Activated CD4-positive, alpha-beta memory T cell treated with anti-CD3 and anti-CD28 coated beads, Interleukin-2, amount 10 ng/mL, durations not matched to agents 7 days and 5 days (primary cell): ENCODE results near the gene GPR119. TPM values are rescaled to one million over a fixed set of nuclear protein-coding genes. Genes with fewer than 3 reads are reported as not detected.
A peak's percentile ranks its signal among the peaks of the same experiment; 100 is the strongest.
"Not testable (repeated sequence)": the region's sequence is repeated elsewhere in the genome, so short reads cannot be mapped to it uniquely, and the experiment has no call there.

Source experiments
- CTCF ChIA-PET: fragments of 350-600 bp; sonication (Branson Sonifier 250); formaldehyde crosslinking; loops from one replicate; lab custom pipeline; 2021; ENCODE audit warnings: antibody characterized with exemption, inconsistent platforms; lab: Charles Lee
- POLR2A ChIA-PET: fragments of 350-600 bp; sonication (Branson Sonifier 250); formaldehyde crosslinking; loops from one replicate; lab custom pipeline; 2021; ENCODE audit warnings: antibody characterized with exemption; lab: Charles Lee
- DNase-seq: peaks from one replicate; pipeline ENCODE4 v3.0.0-alpha.2; 2020
- H3K27ac Mint-ChIP-seq: one replicate; pipeline ENCODE4 v1.8.0; 2021; ENCODE audit warnings: mild to moderate bottlenecking, mixed read lengths
- H3K27me3 Mint-ChIP-seq: one replicate; pipeline ENCODE4 v1.8.0; 2021; ENCODE audit warnings: mixed read lengths
- H3K36me3 Mint-ChIP-seq: one replicate; pipeline ENCODE4 v1.8.0; 2021; ENCODE audit warnings: low read depth, mixed read lengths
- H3K4me1 Mint-ChIP-seq: one replicate; pipeline ENCODE4 v1.8.0; 2021; ENCODE audit warnings: mixed read lengths
- H3K4me3 Mint-ChIP-seq: one replicate; pipeline ENCODE4 v1.8.0; 2021; ENCODE audit warnings: mild to moderate bottlenecking, mixed read lengths
- H3K9me3 Mint-ChIP-seq: one replicate; pipeline ENCODE4 v1.8.0; 2021; ENCODE audit warnings: mixed read lengths
- total RNA-seq, 2 experiments: library from RNA; stranded (reverse); gene quantifications; one replicate each; pipeline ENCODE4 v1.2.3, GENCODE V29; 2021

The GPR119 gene
- total RNA-seq, 2 experiments from 2014 or later = not detected

DNA sequence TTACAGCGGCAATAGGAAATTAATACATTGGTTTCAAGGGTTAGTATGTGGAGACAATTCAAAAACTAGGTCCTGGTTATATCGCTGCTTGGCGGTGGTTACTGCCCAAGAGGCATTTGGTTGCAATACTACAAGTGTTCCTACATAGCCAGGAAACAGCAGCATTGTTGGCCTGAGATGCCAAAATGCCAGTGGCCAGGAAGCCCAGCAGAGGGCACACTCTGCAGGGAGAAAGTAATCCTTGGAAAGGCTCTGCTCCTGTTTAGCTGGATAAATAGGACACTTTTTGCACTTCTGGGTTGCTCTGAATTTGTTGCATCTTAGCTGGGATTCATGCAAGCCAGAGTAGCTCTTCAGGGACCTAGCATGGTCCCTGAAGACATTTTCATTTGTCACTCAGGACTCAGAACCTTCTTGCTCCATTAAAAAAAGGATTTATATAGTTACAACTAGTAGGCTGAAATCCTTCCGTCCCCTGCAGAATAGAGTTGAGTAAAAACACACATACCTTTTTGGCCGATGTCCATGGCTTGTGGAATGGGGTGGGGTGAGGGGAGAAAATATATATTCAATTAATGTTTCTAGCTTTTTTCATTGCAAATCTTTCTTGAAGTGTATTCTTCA, 8.1 kb upstream of the GPR119 start:
- Mint-ChIP-seq H3K27me3 (peaks cover 6% of the 10 kb centered on the region), H3K27ac (no peak overlapping the region), H3K4me1 (no peaks in the 10 kb centered on the region), H3K4me3 (no peak overlapping the region), H3K36me3 (no peaks in the 10 kb centered on the region), H3K9me3 (no peaks in the 10 kb centered on the region)
- ChIA-PET POLR2A (interaction anchor here (1.2 kb wide), 1 partner anchor 9 kb away, joined by 3 read pairs; no protein-coding TSS in a partner anchor), CTCF (no interaction called here)
- DNase-seq = no peak

GRCh38 chrX:130386408-130386808, 934 bp upstream of the GPR119 start:
- peaks cover 3% of the 10 kb centered on the region for H3K27me3 Mint-ChIP-seq
- H3K4me3 Mint-ChIP-seq = no peak overlapping the region
- CTCF ChIA-PET = no interaction called here
- no peaks in the 10 kb centered on the region for H3K36me3 Mint-ChIP-seq
- POLR2A ChIA-PET = no interaction called here
- no peaks in the 10 kb centered on the region for H3K9me3 Mint-ChIP-seq
- no peak for DNase-seq
- H3K27ac Mint-ChIP-seq = no peak overlapping the region
- H3K4me1 Mint-ChIP-seq = no peaks in the 10 kb centered on the region

GRCh38 chrX:130378024-130378669, 7.3 kb downstream of the GPR119 start:
- CTCF ChIA-PET = interaction anchor here (0.6 kb wide), 1 partner anchor 200 kb away, joined by 4 read pairs; no protein-coding TSS in a partner anchor
- Mint-ChIP-seq H3K27me3 (peaks cover 3% of the 10 kb centered on the region), H3K36me3 (no peaks in the 10 kb centered on the region), H3K4me1 (no peaks in the 10 kb centered on the region), H3K9me3 (no peaks in the 10 kb centered on the region), H3K4me3 (no peak overlapping the region), H3K27ac (no peak overlapping the region)
- no peak for DNase-seq
- POLR2A ChIA-PET = no interaction called here

- no peaks in the 10 kb centered on the region for H3K27me3 Mint-ChIP-seq
- ChIA-PET POLR2A (no interaction called here), CTCF (no interaction called here)
- H3K9me3 Mint-ChIP-seq = no peaks in the 10 kb centered on the region
- no peak overlapping the region for H3K4me3 Mint-ChIP-seq
- no peak for DNase-seq
- H3K27ac Mint-ChIP-seq = no peak overlapping the region
- H3K4me1 Mint-ChIP-seq = no peaks in the 10 kb centered on the region
- H3K36me3 Mint-ChIP-seq = peaks cover 4% of the 10 kb centered on the region
Observed at GRCh38 chrX:130376077-130376476, 9.4 kb downstream of the GPR119 start.

- CTCF ChIA-PET, H3K27me3 Mint-ChIP-seq, POLR2A ChIA-PET, H3K4me3 Mint-ChIP-seq, DNase-seq, H3K27ac Mint-ChIP-seq, H3K9me3 Mint-ChIP-seq, H3K4me1 Mint-ChIP-seq: not testable (repeated sequence)
- peaks cover 11% of the 10 kb centered on the region for H3K36me3 Mint-ChIP-seq
Observed at GRCh38 chrX:130352050-130352449, 33.4 kb downstream of the GPR119 start.

- CTCF ChIA-PET = no interaction called here
Observed at GRCh38 chrX:130351567-130351966, 33.9 kb downstream of the GPR119 start.

DNA sequence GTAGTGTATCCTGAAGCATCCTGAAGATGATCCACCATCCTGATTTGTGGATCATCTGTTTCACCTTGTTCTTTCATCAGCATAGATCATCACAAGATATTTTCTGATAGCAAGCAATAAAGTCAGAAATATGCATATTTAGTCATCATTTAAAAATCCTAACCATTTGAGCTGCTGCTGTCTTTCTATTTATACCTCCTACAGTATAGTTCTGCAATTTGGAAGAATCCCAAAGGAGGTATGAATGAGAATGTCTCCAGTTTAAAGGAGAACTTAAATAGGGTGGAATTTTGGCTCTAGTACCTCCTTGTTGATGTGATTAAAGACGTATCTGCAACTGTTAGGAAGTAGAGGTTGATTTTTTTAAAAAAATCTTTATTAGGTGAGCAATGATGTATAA, 38.2 kb downstream of the GPR119 start:
- no peaks in the 10 kb centered on the region for H3K4me1 Mint-ChIP-seq
- no peaks in the 10 kb centered on the region for H3K9me3 Mint-ChIP-seq
- POLR2A ChIA-PET = no interaction called here
- H3K27ac Mint-ChIP-seq = no peak overlapping the region
- H3K36me3 Mint-ChIP-seq = peaks cover 6% of the 10 kb centered on the region
- no peaks in the 10 kb centered on the region for H3K27me3 Mint-ChIP-seq
- CTCF ChIA-PET = no interaction called here
- no peak for DNase-seq
- H3K4me3 Mint-ChIP-seq = no peak overlapping the region

More at GRCh38 chrX:130351567-130351966, 33.9 kb downstream of the GPR119 start:
- Mint-ChIP-seq H3K9me3 (no peaks in the 10 kb centered on the region), H3K27me3 (no peaks in the 10 kb centered on the region), H3K27ac (no peak overlapping the region), H3K36me3 (peaks cover 11% of the 10 kb centered on the region), H3K4me3 (no peak overlapping the region), H3K4me1 (no peaks in the 10 kb centered on the region)
- no peak for DNase-seq
- POLR2A ChIA-PET = no interaction called here

DNA sequence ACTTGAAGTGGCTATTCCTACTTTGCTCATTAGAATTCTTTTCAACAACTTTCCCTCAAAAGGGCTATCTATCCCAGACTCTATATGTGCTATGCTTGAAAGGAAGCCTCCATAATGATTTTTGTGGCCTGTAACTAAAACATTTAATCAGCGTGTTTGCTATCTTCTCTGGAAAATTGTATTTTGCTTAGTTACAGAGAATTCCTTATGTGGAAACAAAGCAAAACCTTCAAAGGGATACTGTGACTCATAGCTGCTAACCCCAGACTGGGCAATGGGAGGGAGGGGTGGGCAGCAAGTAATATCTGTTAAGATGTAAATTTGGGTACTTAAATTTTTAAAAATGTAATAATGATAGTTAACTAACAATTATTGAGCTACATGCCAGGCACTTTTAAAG, 42.1 kb downstream of the GPR119 start:
- no peak for DNase-seq
- H3K27ac Mint-ChIP-seq = no peak overlapping the region
- peaks cover 23% of the 10 kb centered on the region for H3K4me1 Mint-ChIP-seq
- no peaks in the 10 kb centered on the region for H3K27me3 Mint-ChIP-seq
- ChIA-PET POLR2A (no interaction called here), CTCF (no interaction called here)
- no peaks in the 10 kb centered on the region for H3K9me3 Mint-ChIP-seq
- H3K4me3 Mint-ChIP-seq = no peak overlapping the region
- no peaks in the 10 kb centered on the region for H3K36me3 Mint-ChIP-seq

GRCh38 chrX:130340271-130340670, 45.2 kb downstream of the GPR119 start:
- H3K27me3 Mint-ChIP-seq = no peaks in the 10 kb centered on the region
- H3K27ac Mint-ChIP-seq = peak overlapping the region; percentile 41
- H3K4me1 Mint-ChIP-seq = peaks cover 23% of the 10 kb centered on the region
- H3K9me3 Mint-ChIP-seq = no peaks in the 10 kb centered on the region
- POLR2A ChIA-PET = interaction anchor here (1.1 to 2.6 kb wide), 4 partner anchors 9 to 84 kb away, joined by 3 to 11 read pairs (median 6); partner anchors contain the start of genes RBMX2 and ZNF280C
- CTCF ChIA-PET = interaction anchor here (1.0 kb wide), 2 partner anchors 10 to 105 kb away, joined by 3 to 4 read pairs; no protein-coding TSS in a partner anchor
- H3K4me3 Mint-ChIP-seq = peak overlapping the region; percentile 87
- no peaks in the 10 kb centered on the region for H3K36me3 Mint-ChIP-seq
- no peak for DNase-seq

- H3K36me3 Mint-ChIP-seq = no peaks in the 10 kb centered on the region
- CTCF ChIA-PET = interaction anchor here (1.0 kb wide), 2 partner anchors 9 to 106 kb away, joined by 3 to 4 read pairs; no protein-coding TSS in a partner anchor
- peak; percentile 80 for DNase-seq
- peaks cover 23% of the 10 kb centered on the region for H3K4me1 Mint-ChIP-seq
- peak within 1 kb of the TSS; percentile 86 for H3K27ac Mint-ChIP-seq
- POLR2A ChIA-PET = interaction anchor here (1.0 to 2.6 kb wide), 5 partner anchors 8 to 84 kb away, joined by 3 to 11 read pairs (median 3); partner anchors contain the start of genes RBMX2 and ZNF280C
- H3K9me3 Mint-ChIP-seq = no peaks in the 10 kb centered on the region
- no peaks in the 10 kb centered on the region for H3K27me3 Mint-ChIP-seq
- peak within 1 kb of the TSS; percentile 87 for H3K4me3 Mint-ChIP-seq
Observed at GRCh38 chrX:130339408-130340222, 45.9 kb downstream of the GPR119 start, which contains the start of gene SLC25A14. Gene SLC25A14, plus strand, starts transcription at chrX:130339919. Its CDS starts 360 bp downstream, at chrX:130340279.

DNA sequence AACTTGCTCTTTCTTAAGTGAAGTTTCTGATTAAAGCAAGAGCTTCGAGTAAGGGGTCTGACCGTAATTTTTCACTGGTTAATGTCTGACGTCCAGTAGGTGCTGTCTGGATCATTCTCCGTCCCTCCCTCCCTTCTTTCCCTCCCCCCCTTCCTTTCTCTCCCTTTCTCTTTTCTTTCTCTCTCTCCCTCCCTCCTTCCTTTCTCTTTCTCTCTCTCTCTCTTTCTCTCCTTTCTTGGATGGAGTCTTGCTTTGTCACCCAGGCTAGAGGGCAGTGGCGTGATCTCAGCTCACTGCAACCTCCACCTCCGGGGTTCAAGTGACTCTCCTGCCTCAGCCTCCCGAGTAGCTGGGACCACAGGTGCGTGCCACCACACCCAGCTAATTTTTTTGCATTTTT, 46.6 kb downstream of the GPR119 start:
- CTCF ChIA-PET = not testable (repeated sequence)
- peak overlapping the region; percentile 87 for H3K4me3 Mint-ChIP-seq

GRCh38 chrX:130336531-130336930, 48.9 kb downstream of the GPR119 start:
- Mint-ChIP-seq H3K27ac (no peak overlapping the region), H3K4me1 (peaks cover 23% of the 10 kb centered on the region), H3K4me3 (no peak overlapping the region), H3K27me3 (peaks cover 2% of the 10 kb centered on the region), H3K9me3 (no peaks in the 10 kb centered on the region), H3K36me3 (no peaks in the 10 kb centered on the region)
- ChIA-PET POLR2A (no interaction called here), CTCF (no interaction called here)
- no peak for DNase-seq

More for the DNA sequence above, 46.6 kb downstream of the GPR119 start:
- not testable (repeated sequence) for H3K9me3 Mint-ChIP-seq, H3K36me3 Mint-ChIP-seq, H3K27me3 Mint-ChIP-seq, H3K27ac Mint-ChIP-seq, DNase-seq
- POLR2A ChIA-PET = interaction anchor here (1.0 to 2.6 kb wide), 3 partner anchors 63 to 72 kb away, joined by 3 to 11 read pairs (median 9); partner anchors contain the start of genes RBMX2 and ZNF280C
- peaks cover 23% of the 10 kb centered on the region for H3K4me1 Mint-ChIP-seq
